GM21723 (cell line): ENCODE measurements around the gene PSG3.
"Not testable (repeated sequence)": the region's sequence is repeated elsewhere in the genome, so short reads cannot be mapped to it uniquely, and the experiment has no call there.

ENCODE experiments used
- ATAC-seq: cut with Tn5 transposase; IDR thresholded peaks from one replicate; pipeline ENCODE4 v1.9.1; 2021; ENCODE audit warnings: mild to moderate bottlenecking, moderate library complexity; ENCODE audit not compliant: unreplicated experiment

The PSG3 gene

DNA sequence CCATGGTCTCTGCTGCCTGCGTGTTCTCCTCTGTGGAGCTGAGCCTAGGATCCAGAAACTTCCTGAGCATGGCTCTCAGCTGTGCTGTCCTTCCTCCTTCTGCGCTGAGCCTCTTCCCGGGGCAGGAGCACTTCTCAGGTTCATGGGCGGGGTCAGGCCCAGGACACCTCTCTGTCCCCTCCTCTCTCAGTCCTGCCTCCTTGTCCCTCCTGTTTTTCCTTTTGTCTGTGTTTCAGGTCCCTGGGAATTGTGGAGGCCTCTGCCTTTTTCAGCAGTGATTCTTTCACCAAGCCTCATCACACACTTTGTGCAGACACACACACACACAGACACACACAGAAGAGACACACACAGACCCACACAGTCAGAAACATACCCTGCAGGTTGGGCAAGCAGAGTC, at the start of gene PSG3:
Gene PSG3, minus strand, starts transcription at position 101 of the 400 bp plus-strand sequence. Its CDS starts 97 bp downstream, at position 4.
- ATAC-seq, result not testable (repeated sequence)

DNA sequence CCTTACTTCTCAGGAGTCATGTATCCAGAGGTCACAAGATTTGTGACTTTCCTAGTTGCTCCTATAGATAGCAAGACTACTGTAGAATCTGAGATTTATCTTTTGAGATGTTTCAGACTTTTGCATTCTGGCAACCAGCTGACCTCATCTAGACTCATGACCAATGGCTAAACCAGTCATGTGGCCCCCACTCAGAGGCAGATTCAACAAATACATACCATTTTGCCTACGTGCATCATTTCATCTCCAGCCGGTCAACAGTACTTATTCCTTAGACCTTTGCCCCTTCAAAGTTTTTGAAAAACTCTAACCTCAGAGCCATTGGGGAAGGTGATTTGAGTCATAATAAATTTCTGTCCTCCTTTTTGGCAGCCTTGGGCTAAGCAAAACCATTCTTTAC, 48.5 kb upstream of the PSG3 start:
- not testable (repeated sequence) for ATAC-seq

DNA sequence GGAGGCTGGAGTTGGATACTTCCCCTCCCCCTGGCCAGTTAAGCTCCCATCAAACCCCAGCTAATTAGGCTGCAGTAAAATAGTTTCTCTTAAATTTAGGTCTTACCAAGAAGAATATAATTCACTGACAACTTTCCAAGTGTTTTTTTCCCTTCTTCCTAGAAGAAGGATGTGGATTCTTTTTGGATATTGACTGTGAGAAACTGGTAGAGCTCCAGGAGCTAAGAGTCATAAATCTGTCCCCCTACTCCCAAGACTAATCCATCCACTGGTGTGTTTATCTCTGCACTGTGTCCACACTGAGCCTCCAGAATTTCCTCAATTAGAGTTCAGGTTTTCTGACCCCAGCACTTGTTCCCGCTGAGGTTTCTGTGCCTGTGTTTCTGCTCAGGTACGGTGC, 47.5 kb upstream of the PSG3 start:
- ATAC-seq, result not testable (repeated sequence)

DNA sequence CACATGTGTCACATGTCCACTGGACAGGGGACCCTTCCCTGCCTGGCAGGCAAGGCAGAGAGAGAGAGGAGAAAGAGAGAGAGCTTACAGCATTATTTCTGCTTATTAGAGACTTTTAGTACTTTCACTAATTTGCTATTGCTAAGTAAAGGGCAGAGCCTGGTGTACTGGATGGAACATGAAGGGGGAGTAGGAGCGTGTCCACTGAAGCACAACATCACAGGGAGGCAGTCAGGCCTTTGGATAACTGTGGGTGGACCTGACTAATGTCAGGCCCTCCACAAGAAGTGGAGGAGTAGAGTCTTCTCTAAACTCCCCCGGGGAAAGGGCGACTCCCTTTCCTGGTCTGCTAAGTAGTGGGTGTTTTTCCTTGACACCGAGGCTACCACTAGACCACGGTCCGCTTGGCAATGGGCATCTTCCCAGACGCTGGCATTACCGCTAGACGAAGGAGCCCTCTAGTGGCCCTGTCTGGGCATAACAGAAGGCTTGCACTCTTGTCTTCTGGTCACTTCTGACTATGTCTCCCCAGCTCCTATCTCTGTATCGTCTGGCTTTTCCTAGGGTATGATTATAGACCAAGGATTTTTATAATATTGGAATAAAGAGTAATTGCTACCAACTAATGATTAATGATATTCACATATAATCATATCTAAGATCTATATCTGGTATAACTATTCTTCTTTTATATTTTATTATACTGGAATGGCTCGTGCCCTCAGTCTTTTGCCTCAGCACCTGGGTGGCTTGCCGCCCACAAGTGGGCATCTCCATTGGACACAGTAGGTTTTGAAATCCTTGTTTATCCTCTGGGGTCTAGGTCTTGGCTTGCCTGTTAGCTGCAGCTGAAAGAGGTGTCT, 36.7 kb upstream of the PSG3 start:
- not testable (repeated sequence) for ATAC-seq

DNA sequence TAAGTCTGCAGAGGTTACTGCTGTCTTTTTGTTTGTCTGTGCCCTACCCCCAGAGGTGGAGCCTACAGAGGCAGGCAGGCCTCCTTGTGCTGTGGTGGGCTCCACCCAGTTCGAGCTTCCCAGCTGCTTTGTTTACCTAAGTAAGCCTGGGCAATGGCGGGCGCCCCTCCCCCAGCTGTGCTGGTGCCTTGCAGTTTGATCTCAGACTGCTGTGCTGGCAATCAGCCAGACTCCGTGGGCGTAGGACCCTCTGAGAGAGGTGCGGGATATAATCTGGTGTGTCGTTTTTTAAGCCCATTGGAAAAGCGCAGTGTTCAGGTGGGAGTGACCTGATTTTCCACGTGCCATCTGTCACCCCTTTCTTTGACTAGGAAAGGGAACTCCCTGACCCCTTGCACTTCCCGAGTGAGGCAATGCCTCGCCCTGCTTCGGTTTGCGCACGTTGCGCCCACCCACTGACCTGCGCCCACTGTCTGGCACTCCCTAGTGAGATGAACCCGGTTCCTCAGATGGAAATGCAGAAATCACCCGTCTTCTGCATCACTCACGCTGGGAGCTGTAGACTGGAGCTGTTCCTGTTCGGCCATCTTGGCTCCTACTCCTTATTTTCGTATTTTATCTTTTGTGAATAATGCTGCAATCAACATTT, 34.4 kb upstream of the PSG3 start:
- not testable (repeated sequence) for ATAC-seq

DNA sequence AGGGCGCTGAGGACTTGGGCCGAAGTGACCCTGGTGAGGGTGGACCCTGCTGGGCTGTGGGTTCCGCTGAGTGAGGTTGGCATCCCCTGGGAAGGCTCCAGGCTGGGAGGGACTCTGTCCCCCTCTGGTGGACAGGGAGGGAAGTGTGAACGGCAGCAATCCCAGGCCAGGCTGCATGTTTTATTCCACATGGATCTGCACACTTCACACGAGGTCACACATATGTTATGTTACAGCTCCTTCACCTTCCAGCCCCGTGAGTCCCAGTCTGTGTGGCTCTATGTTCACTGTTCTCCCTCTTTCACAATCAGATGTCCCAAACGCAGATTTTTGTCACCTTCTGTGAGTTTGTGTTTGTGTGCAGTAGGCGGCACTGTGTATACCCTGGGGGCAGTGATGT, 27.0 kb upstream of the PSG3 start:
- ATAC-seq, result not testable (repeated sequence)

DNA sequence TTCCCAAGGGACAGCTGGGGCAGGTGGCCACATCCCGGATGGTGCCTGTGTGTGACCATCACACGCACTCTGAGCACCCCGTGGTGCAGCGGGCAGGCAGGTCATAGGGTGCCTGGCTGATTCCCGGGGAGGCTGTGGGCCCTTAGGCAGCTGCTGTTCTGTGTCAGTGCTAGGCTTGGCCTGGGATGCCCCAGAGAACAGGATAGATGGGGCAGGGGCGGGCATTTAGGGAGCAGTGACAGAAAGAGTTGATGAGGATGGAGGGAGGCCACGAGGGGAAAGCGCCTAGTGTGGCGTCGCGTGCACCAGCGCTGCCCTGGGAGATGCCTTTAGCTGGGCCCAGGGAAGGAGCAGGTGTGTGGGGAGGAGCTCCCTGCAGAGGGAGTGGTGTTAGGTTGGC, 26.6 kb upstream of the PSG3 start:
- ATAC-seq, result not testable (repeated sequence)

DNA sequence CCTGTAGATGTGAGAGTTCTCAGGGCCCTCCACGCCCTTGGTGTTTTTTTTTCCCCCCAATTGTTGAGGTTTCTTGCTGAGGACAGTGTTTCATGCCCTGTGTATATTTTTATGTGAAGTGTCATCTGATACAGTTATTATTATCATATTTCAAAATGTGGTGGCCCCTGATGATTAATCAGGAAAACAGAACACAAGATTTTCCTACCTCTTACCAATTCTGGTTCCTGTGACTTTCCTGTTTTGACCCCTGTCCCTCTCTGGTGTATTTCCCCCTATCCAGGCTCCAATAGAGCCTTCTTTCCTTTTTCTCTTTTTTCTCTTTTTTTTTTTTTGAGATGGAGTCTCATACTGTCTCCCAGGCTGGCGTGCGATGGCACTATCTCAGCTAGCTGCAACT, 24.6 kb upstream of the PSG3 start:
- ATAC-seq, result no peak

DNA sequence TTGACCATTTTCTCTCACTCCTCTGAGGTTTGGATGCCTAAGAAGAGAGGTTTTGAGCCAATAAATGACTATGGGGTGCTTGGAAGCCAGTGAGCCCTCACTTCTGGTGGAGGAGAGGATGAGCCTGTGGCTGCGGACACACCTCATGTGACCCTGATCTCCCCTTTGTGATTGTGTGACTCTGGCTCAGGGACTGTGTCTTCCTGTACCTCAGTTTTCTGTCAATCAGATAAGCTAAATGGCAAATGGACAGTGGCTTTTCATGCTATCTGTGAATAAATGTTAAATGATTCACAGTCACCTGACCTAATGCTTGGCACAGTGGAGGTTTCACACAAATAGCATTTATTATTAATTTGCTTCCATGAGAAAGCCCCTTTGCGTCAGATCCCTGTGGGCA, 22.5 kb upstream of the PSG3 start:
- no peak for ATAC-seq

DNA sequence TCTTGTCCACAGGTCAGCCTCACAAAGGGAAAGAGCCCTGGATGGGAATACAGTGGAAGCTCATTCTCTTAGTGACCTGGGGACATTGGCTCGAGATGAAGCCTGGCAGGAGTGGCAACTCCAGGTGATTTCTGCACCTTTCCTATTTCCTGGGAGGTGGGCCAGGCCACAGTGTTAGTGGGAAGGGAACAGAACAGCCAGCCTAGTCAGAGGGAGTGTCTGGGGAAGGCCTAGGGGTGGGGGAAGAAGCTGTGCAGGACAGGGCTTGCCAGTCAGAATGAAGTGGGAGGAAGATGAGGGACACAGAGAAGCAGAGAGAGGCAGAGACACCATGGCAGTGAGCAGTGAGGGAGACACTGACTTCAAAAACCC, 21.6 kb upstream of the PSG3 start:
- ATAC-seq, result not testable (repeated sequence)

DNA sequence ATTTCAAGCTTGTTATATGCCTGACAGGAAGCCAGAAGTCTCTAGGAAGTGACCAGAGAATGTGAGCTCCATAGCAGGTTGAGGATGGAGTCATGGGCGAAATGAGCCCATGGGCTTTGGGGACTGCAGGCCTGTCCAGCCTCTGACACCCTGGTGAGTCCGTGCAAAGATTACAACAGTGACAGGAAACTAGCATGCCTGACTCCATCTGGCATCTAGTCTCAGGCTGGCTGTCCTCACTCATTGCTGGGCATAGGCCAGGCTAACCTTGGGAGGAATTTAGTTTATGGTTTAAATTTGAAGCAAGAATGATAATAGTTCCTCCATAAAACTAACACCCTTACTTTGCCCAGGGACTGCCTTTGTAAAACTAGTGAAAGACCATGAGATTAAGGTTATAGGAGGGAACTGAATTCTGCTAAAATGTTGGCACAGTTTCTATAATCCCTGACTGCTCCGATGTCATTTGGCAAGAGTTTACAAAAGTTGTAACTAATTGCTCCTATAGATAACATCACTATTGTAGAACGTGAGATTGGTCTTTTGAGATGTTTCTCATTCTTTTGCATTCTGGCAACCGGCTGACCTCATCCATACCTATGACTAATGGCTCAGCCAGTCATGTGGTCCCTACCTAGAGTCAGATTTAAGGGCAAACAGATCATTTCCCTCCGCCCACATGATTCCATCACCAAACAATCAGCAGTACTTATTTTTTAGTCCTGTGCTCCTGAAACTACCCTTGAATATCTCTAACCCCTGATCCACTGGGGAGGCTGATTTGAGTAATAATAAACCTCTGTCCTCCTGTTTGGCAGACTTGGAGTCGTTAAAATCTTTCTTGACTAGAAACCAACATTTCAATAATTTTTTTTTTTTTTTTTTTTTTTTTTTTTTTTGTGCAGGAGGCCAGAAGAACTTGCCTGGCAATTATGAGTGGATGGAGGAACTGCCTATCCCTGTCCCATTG, 21.0 kb upstream of the PSG3 start:
- ATAC-seq, result not testable (repeated sequence)

DNA sequence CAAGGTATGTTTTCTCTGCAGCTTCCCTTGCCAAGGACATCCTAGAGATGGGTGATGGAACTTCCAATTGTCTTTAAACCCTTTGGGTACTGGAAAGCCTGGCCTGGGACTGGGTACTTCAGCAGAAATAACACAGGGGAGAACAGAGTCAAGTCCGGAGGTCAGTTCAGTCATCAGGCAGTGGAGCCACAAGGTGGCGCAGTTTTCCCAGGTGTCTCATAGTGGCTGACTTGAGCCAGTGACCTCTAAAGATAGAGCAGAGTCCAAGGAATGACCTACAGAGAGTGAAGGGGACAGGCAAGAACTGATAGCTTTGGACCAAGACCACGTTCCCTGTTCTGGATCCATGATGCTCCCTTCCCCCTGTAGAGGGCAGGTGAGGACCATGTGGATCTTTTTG, 18.4 kb upstream of the PSG3 start:
- ATAC-seq, result not testable (repeated sequence)

DNA sequence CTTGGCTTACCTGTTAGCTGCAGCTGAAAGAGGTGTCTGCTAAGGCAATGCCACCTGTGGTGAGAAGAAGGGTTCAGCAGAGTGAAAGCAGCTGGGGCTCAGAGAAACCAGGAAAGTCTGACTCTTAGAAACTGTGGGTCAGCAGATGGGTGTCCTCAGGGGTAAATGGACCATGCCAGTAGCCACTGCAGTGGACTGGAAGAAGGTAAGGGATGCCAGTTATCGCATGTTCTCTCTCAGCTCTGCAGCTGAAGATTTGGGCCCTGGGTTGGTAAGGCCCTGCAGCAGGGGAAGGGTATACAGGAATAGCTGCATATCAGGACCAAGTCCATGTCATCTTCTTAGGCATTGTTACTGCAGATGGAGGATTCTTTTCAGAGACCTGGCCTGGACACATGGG, 12.0 kb upstream of the PSG3 start:
- ATAC-seq, result not testable (repeated sequence)

DNA sequence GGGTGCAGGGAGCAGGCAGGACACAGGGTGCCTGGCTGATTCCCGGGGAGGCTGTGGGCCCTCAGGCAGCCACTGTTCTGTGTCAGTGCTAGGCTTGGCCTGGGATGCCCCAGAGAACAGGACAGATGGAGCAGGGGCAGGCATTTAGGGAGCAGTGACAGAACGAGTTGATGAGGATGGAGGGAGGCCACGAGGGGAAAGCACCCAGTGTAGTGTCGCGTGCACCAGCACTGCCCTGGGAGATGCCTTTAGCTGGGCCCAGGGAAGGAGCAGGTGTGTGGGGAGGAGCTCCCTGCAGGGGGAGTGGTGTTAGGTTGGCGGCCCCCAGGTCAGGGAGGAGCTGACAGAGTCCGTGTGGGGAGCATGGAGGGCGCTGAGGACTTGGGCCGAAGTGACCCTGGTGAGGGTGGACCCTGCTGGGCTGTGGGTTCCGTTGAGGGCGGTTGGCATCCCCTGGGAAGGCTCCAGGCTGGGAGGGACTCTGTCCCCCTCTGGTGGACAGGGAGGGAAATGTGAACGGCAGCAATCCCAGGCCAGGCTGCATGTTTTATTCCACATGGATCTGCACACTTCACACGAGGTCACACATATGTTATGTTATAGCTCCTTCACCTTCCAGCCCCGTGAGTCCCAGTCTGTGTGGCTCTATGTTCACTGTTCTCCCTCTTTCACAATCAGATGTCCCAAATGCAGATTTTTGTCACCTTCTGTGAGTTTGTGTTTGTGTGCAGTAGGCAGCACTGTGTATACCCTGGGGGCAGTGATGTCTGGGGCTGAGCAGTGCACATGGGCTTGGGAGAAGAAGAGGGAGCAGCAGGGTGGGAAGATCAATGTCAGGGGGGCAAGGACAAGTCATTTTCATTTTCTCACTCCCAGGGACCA, 1.7 kb upstream of the PSG3 start:
- ATAC-seq, result not testable (repeated sequence)

DNA sequence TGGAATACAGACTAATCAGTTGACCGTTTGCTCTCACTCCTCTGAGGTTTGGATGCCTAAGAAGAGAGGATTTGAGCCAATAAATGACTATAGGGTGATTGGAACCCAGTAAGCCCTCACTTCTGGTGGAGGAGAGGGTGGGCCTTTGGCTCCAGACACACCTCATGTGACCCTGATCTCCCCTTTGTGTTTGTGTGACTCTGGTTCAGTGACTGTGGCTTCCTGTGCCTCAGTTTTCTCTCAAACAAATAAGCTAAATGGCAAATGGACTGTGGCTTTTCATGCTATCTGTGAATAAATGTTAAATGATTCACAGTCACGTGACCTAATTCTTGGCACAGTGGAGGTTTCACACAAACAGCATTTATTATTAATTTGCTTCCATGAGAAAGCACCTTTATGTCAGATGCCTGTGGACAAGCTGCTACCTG, 2.7 kb downstream of the PSG3 start:
- not testable (repeated sequence) for ATAC-seq

DNA sequence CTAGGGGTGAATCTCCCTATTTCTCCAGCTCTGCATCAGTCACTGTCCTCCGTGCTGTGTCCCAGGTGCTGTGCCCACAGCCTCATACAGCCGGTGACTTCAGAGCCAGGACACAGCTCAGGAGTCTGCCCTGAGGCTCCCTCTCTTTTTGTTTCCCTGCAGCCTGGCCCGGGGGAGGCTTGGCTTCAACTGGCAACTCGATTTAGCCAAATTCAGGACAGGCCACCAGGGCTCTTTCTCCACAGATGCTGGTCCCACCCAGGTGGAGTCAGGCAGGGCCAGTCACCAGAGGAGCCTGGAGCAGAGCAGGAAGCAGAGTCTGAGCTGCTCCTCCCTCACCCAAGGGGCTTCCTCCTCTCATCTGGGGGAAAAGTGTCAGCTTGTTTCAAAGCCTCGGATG, 11.9 kb downstream of the PSG3 start:
- not testable (repeated sequence) for ATAC-seq

DNA sequence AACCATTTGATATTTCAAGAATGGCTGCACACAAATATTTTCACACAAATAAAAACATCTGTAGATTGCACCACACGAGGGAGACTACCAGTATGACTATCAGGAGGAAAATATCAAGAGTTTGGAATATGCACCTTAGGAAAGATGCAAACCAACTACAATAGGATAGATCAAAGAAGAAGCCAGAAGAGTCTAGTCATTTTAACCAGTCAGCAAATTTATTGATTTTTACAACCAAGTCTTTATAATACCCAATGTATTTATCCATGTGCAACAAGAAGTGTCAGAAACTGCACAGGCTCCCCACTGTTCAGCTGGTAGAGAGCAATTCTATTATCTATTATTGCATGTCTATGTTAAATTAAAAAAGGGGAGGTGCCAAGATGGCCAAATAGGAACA, 26.3 kb downstream of the PSG3 start:
- not testable (repeated sequence) for ATAC-seq

DNA sequence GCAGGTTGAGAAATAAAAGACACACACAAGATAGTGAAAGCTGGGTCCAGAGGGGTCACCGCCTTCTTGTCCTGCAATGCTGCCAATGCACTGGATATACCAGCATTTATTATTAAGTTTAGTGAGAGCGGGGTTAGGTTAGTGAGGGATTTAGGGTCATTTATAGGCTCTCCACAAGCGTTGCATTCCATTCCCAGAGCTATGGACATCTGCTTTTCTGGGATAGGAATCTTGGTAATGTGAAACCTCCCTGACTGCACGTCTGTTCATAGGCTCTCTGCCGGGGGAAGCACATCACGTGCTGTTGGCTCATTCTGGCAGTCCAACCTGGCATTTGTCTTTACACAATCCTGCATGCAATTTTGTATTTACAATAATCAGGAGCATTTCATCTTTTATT, 27.5 kb downstream of the PSG3 start:
- not testable (repeated sequence) for ATAC-seq

DNA sequence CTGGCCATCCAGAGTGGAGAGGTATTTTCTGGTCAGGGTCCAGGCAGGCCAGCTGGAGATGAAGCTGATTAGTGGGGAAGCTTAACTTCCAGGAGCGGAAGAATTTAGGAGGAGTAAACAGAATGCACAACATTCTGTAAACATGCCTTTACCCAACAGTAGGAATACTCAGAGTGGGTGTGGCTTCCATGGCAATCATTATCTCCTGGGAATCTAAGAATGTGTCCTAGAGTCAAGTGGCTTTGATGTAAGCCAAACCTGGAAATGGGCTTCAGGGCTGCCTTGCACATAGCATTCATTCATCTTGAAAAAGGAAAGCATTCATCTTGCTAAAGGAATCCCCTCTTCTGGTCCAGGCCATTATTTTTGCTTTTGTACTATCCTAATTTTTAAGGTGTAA, 29.3 kb downstream of the PSG3 start:
- not testable (repeated sequence) for ATAC-seq

DNA sequence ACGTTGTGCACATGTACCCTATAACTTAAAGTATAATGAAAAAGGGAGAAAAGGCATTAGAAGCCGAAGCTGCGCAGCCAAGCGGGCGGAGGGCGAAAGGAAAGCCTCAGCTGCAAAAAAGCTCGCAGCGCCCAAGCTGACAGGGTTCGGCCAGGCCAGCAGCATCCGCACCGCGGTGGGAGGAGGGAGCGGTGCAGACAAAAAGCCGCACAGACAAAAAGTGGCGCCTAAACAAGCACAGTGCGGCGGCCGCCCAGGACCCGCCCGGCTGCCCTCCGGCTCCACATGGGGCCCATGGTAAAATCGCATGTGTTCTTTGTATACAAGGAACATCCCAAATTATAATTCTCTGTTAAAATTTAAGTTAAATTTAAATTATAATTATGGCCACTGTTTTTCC, 42.4 kb downstream of the PSG3 start:
- no peak for ATAC-seq
